ENCODE measurements around the gene TEKT3. TPM values are rescaled to one million over a fixed set of nuclear protein-coding genes. Genes with fewer than 3 reads are reported as not detected.

Gene TEKT3
- total RNA-seq, result not detected

DNA sequence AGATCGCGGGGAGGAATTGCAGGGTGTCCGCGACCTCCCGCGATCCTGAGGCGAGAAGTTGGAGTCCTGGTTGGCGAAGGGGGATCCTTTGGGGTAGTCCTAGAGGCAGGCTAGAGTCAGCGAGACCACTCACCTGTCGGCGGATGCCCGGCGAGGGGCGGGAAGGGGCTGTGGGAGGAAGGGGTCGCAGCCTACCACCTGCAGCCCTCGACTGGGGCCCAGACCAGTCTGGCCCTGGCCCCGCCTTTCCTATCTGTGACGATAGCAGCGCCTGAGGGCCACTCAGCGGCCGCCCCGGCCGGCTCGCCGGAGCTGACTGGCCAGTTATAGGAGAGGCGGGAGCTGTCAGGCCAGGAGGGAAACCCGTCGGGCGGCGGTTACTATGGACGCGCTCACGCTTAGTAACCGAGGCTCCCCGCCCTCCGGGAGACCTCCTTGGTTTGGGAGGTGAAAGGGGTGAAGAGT, at the start of gene TEKT3:
TEKT3 (minus strand) TSS at position 213 of the 465 bp plus-strand sequence. CDS start 10,012 bp downstream, outside the sequence.
- H3K4me3 ChIP-seq, result peak within 1 kb of the TSS; percentile 55 to 66 (median 59)
- WGBS, result under 1% methylated on average over 16 of the region's 36 CpGs
- no peaks in the 10 kb centered on the region for H3K9me3 ChIP-seq
- no peak for TF ChIP-seq EP300 (IDR thresholded peaks at IDR 0.05)
- TF ChIP-seq POLR2AphosphoS5 (IDR thresholded peaks at IDR 0.05), result peak; percentile 50 to 52
- peaks cover 5 to 19% (median 14%) of the 10 kb centered on the region in 4 donors for H3K4me1 ChIP-seq
- intact Hi-C loops (cut with DNase I), result loop anchor here (5.0 kb wide), 1 partner anchor 79 kb away; no protein-coding TSS in a partner anchor
- peak within 1 kb of the TSS in 1 of 4 donors; percentile 16 for H3K27ac ChIP-seq (replicated peaks in 1 of 4)
- peak; percentile 94 for DNase-seq (ENCODE audit: extremely low spot score)
- H3K27me3 ChIP-seq, result peaks cover 0 to 43% (median 0%) of the 10 kb centered on the region in 4 donors
- no peaks in the 10 kb centered on the region for H3K36me3 ChIP-seq

DNA sequence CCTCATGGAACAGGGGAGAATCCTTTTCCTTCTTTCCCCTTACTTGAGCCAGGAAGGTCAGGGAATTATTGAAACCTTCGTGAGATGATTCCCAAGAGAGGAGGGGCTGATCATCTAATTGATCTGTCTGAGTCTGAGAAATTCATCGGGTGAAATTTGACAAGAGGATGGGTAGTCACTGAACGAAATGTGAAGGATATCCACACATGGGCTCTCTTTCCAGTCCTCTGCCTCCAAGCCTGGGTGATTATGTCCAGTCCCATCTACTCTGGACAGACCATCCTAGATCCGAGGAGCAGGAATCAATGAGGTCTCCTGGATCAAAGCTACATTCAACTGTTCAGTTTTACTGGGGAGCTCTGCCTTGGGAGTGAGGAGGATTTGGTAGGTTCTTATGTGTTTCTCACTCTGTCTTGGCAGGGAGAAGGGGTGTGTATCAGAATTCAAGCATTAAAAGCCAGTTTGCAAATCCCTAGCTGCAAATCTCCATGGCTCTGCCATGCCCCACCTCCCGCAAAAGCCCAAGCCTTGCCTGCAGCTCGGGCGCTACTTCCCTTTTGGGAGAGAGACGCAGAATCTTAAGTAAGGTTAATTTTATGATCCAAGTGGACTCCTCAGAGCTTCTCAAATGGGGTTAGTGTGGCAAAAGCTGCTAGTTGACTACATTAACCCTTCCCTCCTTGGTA, 47.1 kb upstream of the TEKT3 start:
- WGBS, result 83% methylated on average over 8 of the region's 8 CpGs
- no peaks in the 10 kb centered on the region for H3K9me3 ChIP-seq
- no peaks in the 10 kb centered on the region for H3K27me3 ChIP-seq
- intact Hi-C loops (cut with DNase I), result no loop called here
- H3K4me3 ChIP-seq, result no peak overlapping the region
- TF ChIP-seq, protein P1, sequence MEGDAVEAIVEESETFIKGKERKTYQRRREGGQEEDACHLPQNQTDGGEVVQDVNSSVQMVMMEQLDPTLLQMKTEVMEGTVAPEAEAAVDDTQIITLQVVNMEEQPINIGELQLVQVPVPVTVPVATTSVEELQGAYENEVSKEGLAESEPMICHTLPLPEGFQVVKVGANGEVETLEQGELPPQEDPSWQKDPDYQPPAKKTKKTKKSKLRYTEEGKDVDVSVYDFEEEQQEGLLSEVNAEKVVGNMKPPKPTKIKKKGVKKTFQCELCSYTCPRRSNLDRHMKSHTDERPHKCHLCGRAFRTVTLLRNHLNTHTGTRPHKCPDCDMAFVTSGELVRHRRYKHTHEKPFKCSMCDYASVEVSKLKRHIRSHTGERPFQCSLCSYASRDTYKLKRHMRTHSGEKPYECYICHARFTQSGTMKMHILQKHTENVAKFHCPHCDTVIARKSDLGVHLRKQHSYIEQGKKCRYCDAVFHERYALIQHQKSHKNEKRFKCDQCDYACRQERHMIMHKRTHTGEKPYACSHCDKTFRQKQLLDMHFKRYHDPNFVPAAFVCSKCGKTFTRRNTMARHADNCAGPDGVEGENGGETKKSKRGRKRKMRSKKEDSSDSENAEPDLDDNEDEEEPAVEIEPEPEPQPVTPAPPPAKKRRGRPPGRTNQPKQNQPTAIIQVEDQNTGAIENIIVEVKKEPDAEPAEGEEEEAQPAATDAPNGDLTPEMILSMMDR (IDR thresholded peaks at IDR 0.05), result no peak
- TF ChIP-seq EP300 (IDR thresholded peaks at IDR 0.05), result no peak
- no peak for TF ChIP-seq POLR2A (IDR thresholded peaks at IDR 0.05; ENCODE audit: low read depth)
- TF ChIP-seq POLR2AphosphoS5 (IDR thresholded peaks at IDR 0.05), result no peak
- peak; percentile 87 for DNase-seq (ENCODE audit: extremely low spot score)
- H3K27ac ChIP-seq (replicated peaks in 1 of 4), result no peak overlapping the region
- H3K4me1 ChIP-seq, result peaks cover 0 to 12% (median 3%) of the 10 kb centered on the region in 4 donors
- H3K36me3 ChIP-seq, result no peaks in the 10 kb centered on the region

DNA sequence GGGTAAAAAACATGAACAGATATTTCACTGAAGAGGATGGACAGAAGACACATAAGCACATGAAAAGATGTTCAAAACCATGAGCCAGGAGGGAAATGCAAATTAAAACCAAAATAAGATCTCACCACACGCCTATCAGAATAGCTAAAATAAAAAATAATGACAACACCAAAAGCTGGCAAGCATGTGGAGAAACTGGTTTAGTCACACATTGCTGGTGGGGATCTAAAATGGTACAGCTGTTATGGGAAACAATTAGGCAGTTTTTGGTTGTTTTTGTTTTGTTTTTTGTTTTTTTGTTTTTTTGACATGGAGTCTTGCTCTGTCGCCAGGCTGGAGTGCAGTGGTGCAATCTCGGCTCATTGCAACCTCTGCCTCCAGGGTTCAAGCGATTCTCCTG, 44.7 kb upstream of the TEKT3 start:
- 97% methylated on average over 4 of the region's 4 CpGs for WGBS
- no peak overlapping the region for H3K4me3 ChIP-seq
- H3K27ac ChIP-seq (replicated peaks in 1 of 4), result no peak overlapping the region

DNA sequence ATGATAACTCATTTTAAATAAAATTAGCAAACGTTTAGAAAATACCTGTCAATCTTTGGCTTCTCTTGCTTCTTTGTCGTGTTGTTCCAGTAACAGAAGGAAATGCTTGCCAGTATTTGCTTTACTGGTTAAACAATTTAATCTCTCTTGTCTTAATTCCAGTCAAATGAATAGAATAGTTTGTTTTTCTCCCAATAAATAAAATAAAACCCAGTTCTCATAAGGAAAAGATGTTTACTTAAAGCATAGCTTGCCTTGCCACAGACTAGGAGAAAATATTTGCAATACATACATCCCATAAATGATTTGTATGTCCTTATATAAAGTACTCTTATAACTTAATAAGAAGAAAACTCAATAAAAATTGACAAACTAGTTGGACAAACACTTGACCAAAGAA, 43.9 kb upstream of the TEKT3 start:
- H3K36me3 ChIP-seq, result no peaks in the 10 kb centered on the region
- WGBS, result 27% methylated on average over 2 of the region's 2 CpGs
- H3K27me3 ChIP-seq, result no peaks in the 10 kb centered on the region
- H3K4me1 ChIP-seq, result peaks cover 0 to 12% (median 3%) of the 10 kb centered on the region in 4 donors
- no peak overlapping the region for H3K4me3 ChIP-seq
- no peak overlapping the region for H3K27ac ChIP-seq (replicated peaks in 1 of 4)
- DNase-seq (ENCODE audit: extremely low spot score), result no peak
- TF ChIP-seq POLR2A (IDR thresholded peaks at IDR 0.05; ENCODE audit: low read depth), result no peak
- TF ChIP-seq, protein P1 (IDR thresholded peaks at IDR 0.05), result no peak
- no peak for TF ChIP-seq POLR2AphosphoS5 (IDR thresholded peaks at IDR 0.05)
- TF ChIP-seq EP300 (IDR thresholded peaks at IDR 0.05), result no peak
- intact Hi-C loops (cut with DNase I), result no loop called here
- H3K9me3 ChIP-seq, result no peaks in the 10 kb centered on the region

More for the DNA sequence above, 44.7 kb upstream of the TEKT3 start:
- peaks cover 0 to 12% (median 3%) of the 10 kb centered on the region in 4 donors for H3K4me1 ChIP-seq
- no peak for DNase-seq (ENCODE audit: extremely low spot score)
- no peak for TF ChIP-seq EP300 (IDR thresholded peaks at IDR 0.05)
- TF ChIP-seq, protein P1 (IDR thresholded peaks at IDR 0.05), result no peak
- TF ChIP-seq POLR2AphosphoS5 (IDR thresholded peaks at IDR 0.05), result no peak
- no peak for TF ChIP-seq POLR2A (IDR thresholded peaks at IDR 0.05; ENCODE audit: low read depth)
- no peaks in the 10 kb centered on the region for H3K9me3 ChIP-seq
- no peaks in the 10 kb centered on the region for H3K36me3 ChIP-seq
- no peaks in the 10 kb centered on the region for H3K27me3 ChIP-seq
- intact Hi-C loops (cut with DNase I), result no loop called here

DNA sequence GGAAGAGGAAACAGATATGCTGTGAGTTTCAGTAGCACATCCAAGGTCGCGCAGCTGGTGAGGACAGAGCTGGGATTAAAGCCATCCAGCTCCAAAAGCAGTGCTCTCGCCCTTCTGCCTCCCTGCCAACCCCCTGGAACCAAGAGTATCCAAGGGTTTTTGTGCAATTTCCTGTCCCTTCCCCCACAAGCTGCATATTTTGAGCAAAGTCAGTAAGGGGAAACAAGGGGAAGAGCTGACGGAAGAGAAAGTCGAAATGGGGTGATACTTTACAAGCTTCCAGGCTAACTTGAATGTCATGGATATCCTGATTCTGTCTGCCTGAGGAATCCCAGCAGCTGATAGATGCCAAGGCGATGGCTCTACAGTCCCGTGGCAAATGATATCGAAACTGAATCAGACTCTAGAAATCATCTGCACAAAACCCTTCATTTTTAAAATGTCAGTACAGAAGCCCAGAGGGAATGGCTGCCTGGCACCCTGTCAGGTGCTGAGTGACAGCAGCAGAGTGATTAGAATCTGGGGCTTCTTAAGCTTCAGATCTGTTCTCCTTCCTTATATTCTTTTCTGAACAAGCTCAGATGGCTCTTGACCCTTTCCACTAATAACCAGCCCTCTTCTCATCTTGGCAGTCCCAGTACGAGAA, 42.9 kb upstream of the TEKT3 start:
- Histone ChIP-seq H3K9me3 (no peaks in the 10 kb centered on the region), H3K27me3 (no peaks in the 10 kb centered on the region), H3K4me1 (peaks cover 0 to 12% (median 3%) of the 10 kb centered on the region in 4 donors), H3K27ac (replicated peaks in 1 of 4) (peak overlapping the region; percentile 45 to 70 (median 62)), H3K36me3 (no peaks in the 10 kb centered on the region), H3K4me3 (peak overlapping the region; percentile 20 to 46 (median 29))
- TF ChIP-seq EP300 (IDR thresholded peaks at IDR 0.05), result no peak
- TF ChIP-seq POLR2AphosphoS5 (IDR thresholded peaks at IDR 0.05), result peak; percentile 44 to 69
- intact Hi-C loops (cut with DNase I), result no loop called here
- 39% methylated on average over 9 of the region's 9 CpGs for WGBS
- DNase-seq (ENCODE audit: extremely low spot score), result peak; percentile 91

Measured in esophagus muscularis mucosa (tissue), 4 donors.